Measurements from ENCODE around the gene AOPEP. TPM values are rescaled to one million over a fixed set of nuclear protein-coding genes. Genes with fewer than 3 reads are reported as not detected.

AOPEP gene
- total RNA-seq, 1 donor from 2014 or later: 16.6 TPM

- peaks cover 30% of the 10 kb centered on the region for H3K4me1 ChIP-seq
- H2AFZ ChIP-seq (replicated peaks): no peak overlapping the region
- H3F3A ChIP-seq (ENCODE audit: low read depth): peaks cover 25% of the 10 kb centered on the region
- Mint-ChIP-seq H3K27me3 (ENCODE audit: insufficient read depth, low read depth) (peaks cover 7% of the 10 kb centered on the region), H3K4me1 (peaks cover 45% of the 10 kb centered on the region), H3K36me3 (peaks cover 13% of the 10 kb centered on the region), H3K27ac (peak overlapping the region; percentile 74), H3K9me3 (no peaks in the 10 kb centered on the region), H3K4me3 (no peak overlapping the region)
- TF ChIP-seq EZH2phosphoT487 (IDR thresholded peaks at IDR 0.05): no peak
- TF ChIP-seq CTCF (IDR thresholded peaks at IDR 0.05): no peak
- TF ChIP-seq EZH2 (IDR thresholded peaks at IDR 0.05): no peak
- H4K20me1 ChIP-seq (ENCODE audit: low read depth): no peaks in the 10 kb centered on the region
- H3K9ac ChIP-seq: no peak overlapping the region
- no peaks in the 10 kb centered on the region for H3K9me3 ChIP-seq (ENCODE audit: low read depth)
- no peaks in the 10 kb centered on the region for H3K79me2 ChIP-seq (ENCODE audit: low read depth)
- no peak for DNase-seq (ENCODE audit: low spot score)
- peak overlapping the region; percentile 50 for H3K4me2 ChIP-seq
- H3K36me3 ChIP-seq: no peaks in the 10 kb centered on the region
- H3K27ac ChIP-seq: no peak overlapping the region
- H3K4me3 ChIP-seq: no peak overlapping the region
- H3K27me3 ChIP-seq: no peaks in the 10 kb centered on the region
Measured at GRCh38 chr9:94981723-94982090, 255.2 kb downstream of the AOPEP start.

GRCh38 chr9:94982211-94982610 lies 255.7 kb downstream of the AOPEP start:
- peaks cover 4% of the 10 kb centered on the region for H3K27me3 Mint-ChIP-seq (ENCODE audit: insufficient read depth, low read depth)
- DNase-seq (ENCODE audit: low spot score): no peak
- Histone ChIP-seq H3K27ac (no peak overlapping the region), H3K27me3 (no peaks in the 10 kb centered on the region), H3K9me3 (ENCODE audit: low read depth) (no peaks in the 10 kb centered on the region), H3K36me3 (no peaks in the 10 kb centered on the region), H3K4me1 (peaks cover 30% of the 10 kb centered on the region), H3K4me3 (no peak overlapping the region), H3K79me2 (ENCODE audit: low read depth) (no peaks in the 10 kb centered on the region), H4K20me1 (ENCODE audit: low read depth) (no peaks in the 10 kb centered on the region), H2AFZ (replicated peaks) (no peak overlapping the region), H3F3A (ENCODE audit: low read depth) (peaks cover 25% of the 10 kb centered on the region), H3K4me2 (no peak overlapping the region), H3K9ac (no peak overlapping the region)
- no peak overlapping the region for H3K4me3 Mint-ChIP-seq
- H3K9me3 Mint-ChIP-seq: no peaks in the 10 kb centered on the region
- TF ChIP-seq EZH2 (IDR thresholded peaks at IDR 0.05): no peak
- no peak for TF ChIP-seq EZH2phosphoT487 (IDR thresholded peaks at IDR 0.05)
- no peak for TF ChIP-seq CTCF (IDR thresholded peaks at IDR 0.05)
- no peak overlapping the region for H3K27ac Mint-ChIP-seq
- H3K4me1 Mint-ChIP-seq: peaks cover 45% of the 10 kb centered on the region
- H3K36me3 Mint-ChIP-seq: peaks cover 13% of the 10 kb centered on the region

- Histone ChIP-seq H3K27me3 (no peaks in the 10 kb centered on the region), H3K9me3 (ENCODE audit: low read depth) (no peaks in the 10 kb centered on the region), H4K20me1 (ENCODE audit: low read depth) (no peaks in the 10 kb centered on the region), H3K4me2 (no peak overlapping the region), H3K4me1 (peaks cover 26% of the 10 kb centered on the region), H3K4me3 (no peak overlapping the region), H3K79me2 (ENCODE audit: low read depth) (no peaks in the 10 kb centered on the region), H3K36me3 (no peaks in the 10 kb centered on the region), H3K9ac (no peak overlapping the region), H3K27ac (no peak overlapping the region), H3F3A (ENCODE audit: low read depth) (peaks cover 25% of the 10 kb centered on the region), H2AFZ (replicated peaks) (no peak overlapping the region)
- H3K36me3 Mint-ChIP-seq: peaks cover 13% of the 10 kb centered on the region
- TF ChIP-seq EZH2phosphoT487 (IDR thresholded peaks at IDR 0.05): no peak
- TF ChIP-seq EZH2 (IDR thresholded peaks at IDR 0.05): no peak
- H3K27me3 Mint-ChIP-seq (ENCODE audit: insufficient read depth, low read depth): peaks cover 2% of the 10 kb centered on the region
- no peak for DNase-seq (ENCODE audit: low spot score)
- no peak overlapping the region for H3K4me3 Mint-ChIP-seq
- peak overlapping the region; percentile 1 for H3K27ac Mint-ChIP-seq
- H3K9me3 Mint-ChIP-seq: peaks cover 3% of the 10 kb centered on the region
- H3K4me1 Mint-ChIP-seq: peaks cover 32% of the 10 kb centered on the region
Measured at GRCh38 chr9:94983552-94983951, 257.1 kb downstream of the AOPEP start.

GRCh38 chr9:94984891-94985476 lies 258.5 kb downstream of the AOPEP start:
- Mint-ChIP-seq H3K4me3 (no peak overlapping the region), H3K9me3 (peaks cover 3% of the 10 kb centered on the region), H3K36me3 (peaks cover 8% of the 10 kb centered on the region), H3K4me1 (peaks cover 28% of the 10 kb centered on the region), H3K27ac (no peak overlapping the region), H3K27me3 (ENCODE audit: insufficient read depth, low read depth) (peaks cover 2% of the 10 kb centered on the region)
- no peak for TF ChIP-seq EZH2 (IDR thresholded peaks at IDR 0.05)
- TF ChIP-seq CTCF (IDR thresholded peaks at IDR 0.05): no peak
- TF ChIP-seq EZH2phosphoT487 (IDR thresholded peaks at IDR 0.05): no peak
- DNase-seq (ENCODE audit: low spot score): no peak
- Histone ChIP-seq H2AFZ (replicated peaks) (no peak overlapping the region), H3K9me3 (ENCODE audit: low read depth) (no peaks in the 10 kb centered on the region), H3K27ac (no peak overlapping the region), H3K4me3 (no peak overlapping the region), H3K4me1 (peaks cover 20% of the 10 kb centered on the region), H3F3A (ENCODE audit: low read depth) (peaks cover 18% of the 10 kb centered on the region), H4K20me1 (ENCODE audit: low read depth) (no peaks in the 10 kb centered on the region), H3K36me3 (no peaks in the 10 kb centered on the region), H3K9ac (no peak overlapping the region), H3K27me3 (no peaks in the 10 kb centered on the region), H3K79me2 (ENCODE audit: low read depth) (no peaks in the 10 kb centered on the region), H3K4me2 (no peak overlapping the region)
